Endometrial microvascular endothelial cells (primary cell): ENCODE results near the gene ATG12. TPM values are rescaled to one million over a fixed set of nuclear protein-coding genes. Genes with fewer than 3 reads are reported as not detected.
"Not testable (repeated sequence)": the region's sequence is repeated elsewhere in the genome, so short reads cannot be mapped to it uniquely, and the experiment has no call there.

Experiments used
- in situ Hi-C: cut with HindIII; loops from 2 replicates; pipeline ENCODE4 v1.10.0; 2017; ENCODE audit warnings: low sequenced_read_pairs, low pct_unique_long_range_greater_than_20kb; ENCODE audit errors: inconsistent ontology term
- total RNA-seq: library from RNA; depleted of rRNA; stranded (reverse); fragments of >200 nt; gene quantifications from one replicate; pipeline ENCODE4 v1.2.3, GENCODE V29; 2015; ENCODE audit errors: inconsistent ontology term

Gene ATG12
- total RNA-seq, 1 donor from 2014 or later = 28.9 TPM

- in situ Hi-C loops = no loop called here
These were observed 3.0 kb upstream of the ATG12 start for GRCh38 chr5:115844321-115844817.

GRCh38 chr5:115843444-115844130 lies 2.2 kb upstream of the ATG12 start:
- in situ Hi-C loops = no loop called here

GRCh38 chr5:115842952-115843351 lies 1.6 kb upstream of the ATG12 start:
- in situ Hi-C loops = no loop called here

GRCh38 chr5:115842089-115842935 lies 947 bp upstream of the ATG12 start:
- in situ Hi-C loops = no loop called here

GRCh38 chr5:115840873-115841272 lies 492 bp downstream of the ATG12 start:
- in situ Hi-C loops = no loop called here

- in situ Hi-C loops = no loop called here
These were observed 2.4 kb downstream of the ATG12 start for GRCh38 chr5:115838885-115839518.

GRCh38 chr5:115835481-115835880 lies 5.9 kb downstream of the ATG12 start:
- in situ Hi-C loops = no loop called here

GRCh38 chr5:115831163-115831768 lies 10.1 kb downstream of the ATG12 start:
- in situ Hi-C loops = no loop called here

GRCh38 chr5:115829913-115830312 lies 11.5 kb downstream of the ATG12 start:
- in situ Hi-C loops = no loop called here

- in situ Hi-C loops = no loop called here
These were observed 15.4 kb downstream of the ATG12 start for GRCh38 chr5:115825948-115826347.

GRCh38 chr5:115824983-115825382 lies 16.4 kb downstream of the ATG12 start:
- in situ Hi-C loops = not testable (repeated sequence)

GRCh38 chr5:115820846-115821245 lies 20.5 kb downstream of the ATG12 start:
- in situ Hi-C loops = no loop called here

- in situ Hi-C loops = no loop called here
These were observed 22.5 kb downstream of the ATG12 start for GRCh38 chr5:115818821-115819220.

GRCh38 chr5:115817386-115817785 lies 24.0 kb downstream of the ATG12 start:
- in situ Hi-C loops = no loop called here

- in situ Hi-C loops = no loop called here
These were observed 24.9 kb downstream of the ATG12 start, which contains the start of gene CDO1 for GRCh38 chr5:115816226-115817081. CDO1 (minus strand) TSS chr5:115816659; CDS start chr5:115816397, 262 bp downstream.

GRCh38 chr5:115815693-115816225 lies 25.6 kb downstream of the ATG12 start:
- in situ Hi-C loops = no loop called here

- in situ Hi-C loops = no loop called here
These were observed 26.2 kb downstream of the ATG12 start for GRCh38 chr5:115815006-115815692.
